GM18505 (cell line): ENCODE data around the gene FMN2.

ENCODE experiments used
- ATAC-seq: cut with Tn5 transposase; IDR thresholded peaks from one replicate; pipeline ENCODE4 v1.9.1; 2021; ENCODE audit not compliant: unreplicated experiment
- POLR2A ChIP-seq: IDR thresholded peaks from 4 replicates; pipeline ENCODE4 v1.6.1; 2011; ENCODE audit warnings: borderline replicate concordance; ENCODE audit not compliant: insufficient read depth, insufficient read length; ENCODE audit errors: extremely low read depth

The FMN2 gene

DNA sequence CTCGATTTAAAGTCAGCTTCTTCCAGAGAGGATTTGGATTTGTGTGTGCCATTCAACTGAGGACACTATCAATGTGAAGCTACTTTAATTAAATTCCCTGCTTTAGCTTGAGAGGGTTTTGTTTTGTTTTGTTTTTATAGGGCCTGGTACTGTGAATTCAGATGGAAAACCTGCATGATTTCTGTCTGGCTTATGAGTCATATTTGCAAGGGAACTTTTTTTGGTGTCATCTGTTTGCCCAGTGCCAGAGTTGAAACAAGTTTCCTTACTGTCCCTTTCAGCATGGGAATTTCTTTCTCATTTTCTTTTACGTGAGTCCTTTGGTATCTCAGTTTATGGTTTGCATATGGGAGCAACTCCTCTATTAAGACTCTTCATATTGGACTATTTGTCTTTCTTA lies 325.6 kb downstream of the FMN2 start:
- ATAC-seq, result no peak
- TF ChIP-seq POLR2A, result no peak

DNA sequence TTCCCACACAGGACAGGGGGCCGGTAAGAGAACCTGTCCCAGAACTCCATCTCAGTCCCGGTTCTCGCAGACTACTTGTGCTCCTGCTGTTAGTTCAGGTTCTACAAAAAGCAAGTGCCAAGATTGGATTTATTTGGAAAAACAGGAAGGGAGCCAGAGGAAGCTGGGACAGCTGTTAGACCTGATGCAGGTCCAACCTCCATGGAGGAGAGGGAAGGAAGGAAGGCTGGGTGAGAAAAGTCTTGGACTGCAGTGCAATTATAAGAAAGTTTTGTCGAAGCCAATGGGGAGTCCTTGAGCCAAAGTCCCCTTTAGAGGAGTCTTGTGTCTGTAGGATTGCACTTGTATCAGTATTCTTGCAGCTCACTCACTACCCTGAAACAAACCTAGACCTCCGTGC lies 329.1 kb downstream of the FMN2 start:
- no peak for TF ChIP-seq POLR2A
- ATAC-seq, result no peak

DNA sequence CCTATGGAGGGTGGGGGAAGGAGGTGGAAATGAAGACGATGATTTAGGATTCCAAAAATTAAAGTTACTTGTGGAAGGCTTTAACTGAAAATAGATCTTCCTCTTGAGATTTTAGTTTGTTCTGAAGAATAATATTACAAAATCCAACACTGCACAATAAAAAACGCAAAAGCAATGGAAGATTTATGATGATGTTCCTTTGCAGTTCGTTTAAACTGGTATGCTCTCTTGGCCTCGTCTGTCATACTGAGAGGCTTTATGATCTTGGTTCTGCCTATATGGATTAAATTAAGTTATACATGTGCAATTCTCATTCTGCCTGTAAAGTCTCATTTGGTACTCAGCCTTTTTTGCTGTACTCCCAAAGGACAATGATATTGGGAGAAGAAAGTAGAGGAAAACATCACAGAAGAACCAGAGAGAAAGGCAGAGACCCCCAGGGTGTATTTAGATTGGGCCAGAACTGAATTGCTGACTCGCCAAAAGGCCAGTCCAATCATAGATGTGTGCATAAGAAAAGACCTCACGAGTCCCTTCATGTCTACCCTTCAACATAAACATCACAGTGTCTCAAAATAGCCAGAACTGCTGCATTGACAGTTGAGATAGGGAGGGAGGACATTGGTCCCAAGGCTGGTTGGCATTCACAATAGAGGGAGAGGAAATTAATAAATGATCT lies 331.7 kb downstream of the FMN2 start:
- no peak for TF ChIP-seq POLR2A
- ATAC-seq, result no peak

DNA sequence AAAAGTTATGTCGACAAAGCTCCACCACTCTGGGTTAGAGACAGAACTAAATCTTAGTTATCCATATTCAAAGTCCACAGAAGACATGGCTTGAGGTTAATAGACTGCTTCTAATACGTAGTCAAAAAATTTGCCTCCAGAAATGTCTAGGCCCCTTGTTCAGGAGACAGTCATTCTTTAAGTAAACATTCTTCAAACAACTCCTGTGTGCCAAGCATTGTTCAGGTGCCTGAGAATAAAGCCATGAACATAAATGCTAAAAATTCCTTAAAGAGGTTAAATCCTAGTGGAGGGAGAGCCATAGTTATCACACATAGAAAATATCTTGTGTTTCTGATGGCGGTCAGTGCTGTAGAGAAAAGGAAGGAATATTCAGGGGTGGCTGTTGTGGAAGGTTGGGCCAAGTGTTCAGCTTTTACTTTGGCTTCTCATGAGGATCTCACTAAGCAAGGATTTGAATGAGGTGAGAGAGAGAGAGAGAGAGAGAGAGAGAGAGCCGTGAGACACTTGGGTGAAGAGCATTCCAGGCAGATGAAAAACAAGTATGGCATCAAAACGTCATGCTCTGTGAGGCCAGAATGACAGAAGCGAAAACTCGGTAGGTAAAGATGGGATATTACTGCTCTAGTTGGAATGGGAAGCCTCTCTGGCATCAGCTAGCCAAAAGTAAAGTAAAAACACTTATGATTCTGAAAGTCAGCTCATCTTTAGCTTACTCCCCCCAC lies 333.2 kb downstream of the FMN2 start:
- ATAC-seq, result no peak
- no peak for TF ChIP-seq POLR2A

DNA sequence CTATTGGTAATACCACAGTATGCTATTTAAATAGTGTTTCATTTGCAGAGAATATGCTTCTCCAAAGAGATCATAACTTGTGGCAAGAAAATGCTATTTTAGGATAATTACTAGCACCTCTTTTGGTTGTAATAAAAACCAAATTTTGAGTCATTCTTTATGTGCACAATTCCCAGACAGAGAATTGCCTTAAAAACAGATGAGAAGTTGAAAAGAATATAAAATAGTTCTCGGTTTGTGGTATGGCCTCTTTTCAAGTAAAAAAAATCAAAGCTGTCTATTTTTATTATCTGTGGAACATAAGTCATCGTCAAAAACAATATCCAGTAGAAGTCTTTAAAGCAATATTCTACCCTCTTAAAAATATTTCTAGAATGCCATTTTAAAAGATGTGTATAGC lies 334.4 kb downstream of the FMN2 start:
- no peak for ATAC-seq
- TF ChIP-seq POLR2A, result no peak

DNA sequence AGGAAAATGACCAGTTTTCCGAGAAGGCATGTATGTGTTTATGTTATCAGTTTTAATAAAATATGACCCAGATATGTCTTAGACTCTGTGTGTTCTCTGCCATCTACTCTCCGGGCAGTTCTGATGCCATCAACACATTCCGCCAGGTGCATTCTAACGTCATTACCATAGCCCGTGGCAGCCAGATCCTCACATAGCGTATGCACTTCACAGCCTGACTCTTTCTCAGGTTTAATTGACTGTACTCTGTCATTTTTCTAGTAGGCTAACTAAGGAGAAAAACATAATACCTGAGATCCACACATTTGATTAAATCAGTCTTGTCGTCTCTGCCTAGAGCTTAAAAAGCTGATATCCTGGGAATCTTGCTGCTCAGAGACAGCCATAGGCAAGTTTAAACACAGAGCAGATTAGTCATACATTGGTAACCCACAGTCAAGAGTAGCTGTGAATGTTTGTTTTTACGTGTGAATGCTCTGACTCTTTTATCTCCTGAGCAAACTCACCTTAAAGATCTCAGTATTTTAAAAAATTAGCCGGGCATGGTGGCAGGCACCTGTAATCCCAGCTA lies 344.4 kb downstream of the FMN2 start:
- TF ChIP-seq POLR2A, result no peak
- no peak for ATAC-seq

DNA sequence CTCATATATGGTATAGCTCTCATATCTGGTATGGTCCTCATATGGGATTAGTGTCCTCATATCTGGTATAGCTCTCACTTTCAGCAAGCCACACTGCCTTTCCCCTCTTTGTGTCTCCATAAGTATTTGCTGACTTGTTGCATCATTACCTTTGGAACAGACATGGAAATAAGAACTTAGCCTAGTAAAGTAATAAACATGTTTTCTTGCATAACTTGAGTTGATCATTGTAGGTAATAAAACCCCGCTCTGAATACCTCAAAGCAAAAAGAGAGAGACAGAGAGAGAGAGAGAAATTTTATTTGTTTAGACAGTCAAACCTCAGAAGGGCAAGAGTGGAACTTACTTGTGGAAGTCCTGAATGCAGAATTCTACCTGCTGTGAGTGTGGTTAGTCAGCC lies 350.0 kb downstream of the FMN2 start:
- TF ChIP-seq POLR2A, result no peak
- no peak for ATAC-seq

DNA sequence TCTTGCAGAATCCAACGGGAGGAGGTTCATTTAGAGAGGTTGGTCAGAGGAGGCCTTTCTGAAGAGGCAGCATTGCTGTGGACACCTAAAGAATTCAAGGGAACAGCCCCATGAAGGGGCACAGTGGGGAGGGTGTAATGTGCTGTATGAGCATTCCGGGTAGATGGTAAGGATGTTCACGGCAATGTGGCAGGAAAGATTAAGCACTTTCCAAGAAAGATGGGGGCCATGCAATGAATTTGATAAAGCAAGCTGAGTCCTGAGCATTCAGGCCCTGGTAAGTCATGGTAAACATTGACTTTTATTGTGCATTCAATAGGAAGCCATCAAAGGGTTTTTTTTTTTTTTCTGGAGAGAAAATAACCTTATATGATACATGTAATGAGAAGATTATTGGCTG lies 353.7 kb downstream of the FMN2 start:
- ATAC-seq, result no peak

DNA sequence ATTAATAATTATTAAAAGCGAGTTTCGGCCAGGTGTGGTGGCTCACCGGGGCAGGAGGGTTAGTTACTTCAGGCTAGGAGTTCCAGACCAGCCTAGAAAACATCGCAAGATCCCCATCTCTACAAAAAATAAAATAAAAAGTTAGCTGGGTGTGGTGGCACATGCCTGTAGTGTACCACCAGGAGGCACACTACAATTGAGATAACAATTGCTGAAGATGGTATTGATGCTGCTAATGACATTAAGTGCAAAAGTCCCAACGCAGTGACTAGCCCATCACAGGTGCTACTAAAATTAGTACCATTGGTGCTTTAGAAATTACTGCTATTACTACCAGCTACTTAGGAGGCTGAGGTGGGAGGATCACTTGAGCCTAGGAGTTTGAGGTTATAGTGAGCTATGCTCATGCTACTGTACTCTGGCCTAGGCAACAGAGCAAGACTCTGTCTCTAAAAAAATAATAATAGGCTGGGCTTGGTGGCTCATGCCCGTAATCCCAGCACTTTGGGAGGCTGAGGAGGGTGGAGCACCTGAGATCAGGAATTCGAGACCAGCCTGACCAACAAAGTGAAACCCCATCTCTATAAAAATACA lies 363.6 kb downstream of the FMN2 start:
- ATAC-seq, result no peak
- no peak for TF ChIP-seq POLR2A

More for the DNA sequence above, 353.7 kb downstream of the FMN2 start:
- no peak for TF ChIP-seq POLR2A

DNA sequence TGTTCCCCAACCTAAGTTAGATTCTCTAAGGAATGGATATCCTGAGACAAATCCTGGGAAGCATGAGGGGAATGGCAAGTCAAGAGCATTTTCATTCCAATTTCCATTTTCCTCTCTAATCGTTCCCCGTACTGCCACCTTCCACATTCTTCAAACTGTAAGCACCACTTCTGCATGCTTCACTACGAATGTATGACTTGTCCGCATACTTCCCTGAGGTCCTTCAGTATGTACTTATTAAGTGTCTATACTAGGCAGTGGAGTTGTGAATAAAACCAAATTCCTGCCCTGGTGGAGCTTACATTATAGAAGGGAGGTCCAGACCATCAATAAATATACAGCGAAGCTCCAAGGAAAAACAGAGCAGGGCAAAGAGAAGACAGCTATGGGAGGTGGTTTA lies 365.5 kb downstream of the FMN2 start:
- ATAC-seq, result no peak
- TF ChIP-seq POLR2A, result no peak

DNA sequence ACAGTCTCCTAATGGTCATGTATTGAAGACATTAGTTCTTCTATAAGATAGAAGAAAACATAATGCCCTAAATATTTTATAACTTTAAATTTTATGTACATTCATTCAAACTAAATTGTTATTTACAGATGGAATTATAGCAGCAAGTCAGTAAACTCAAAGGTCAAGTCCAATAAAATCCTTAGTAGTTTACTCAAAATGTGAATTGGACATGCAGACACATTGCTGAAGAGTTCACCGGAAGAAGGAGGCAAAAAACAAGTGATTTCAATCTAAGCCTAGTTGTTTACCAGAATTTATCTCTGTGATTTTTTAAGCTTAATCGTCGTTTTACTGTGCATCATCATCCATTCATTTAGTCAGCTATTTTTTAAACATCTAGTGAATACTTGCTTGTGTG lies 370.6 kb downstream of the FMN2 start:
- TF ChIP-seq POLR2A, result no peak
- no peak for ATAC-seq

DNA sequence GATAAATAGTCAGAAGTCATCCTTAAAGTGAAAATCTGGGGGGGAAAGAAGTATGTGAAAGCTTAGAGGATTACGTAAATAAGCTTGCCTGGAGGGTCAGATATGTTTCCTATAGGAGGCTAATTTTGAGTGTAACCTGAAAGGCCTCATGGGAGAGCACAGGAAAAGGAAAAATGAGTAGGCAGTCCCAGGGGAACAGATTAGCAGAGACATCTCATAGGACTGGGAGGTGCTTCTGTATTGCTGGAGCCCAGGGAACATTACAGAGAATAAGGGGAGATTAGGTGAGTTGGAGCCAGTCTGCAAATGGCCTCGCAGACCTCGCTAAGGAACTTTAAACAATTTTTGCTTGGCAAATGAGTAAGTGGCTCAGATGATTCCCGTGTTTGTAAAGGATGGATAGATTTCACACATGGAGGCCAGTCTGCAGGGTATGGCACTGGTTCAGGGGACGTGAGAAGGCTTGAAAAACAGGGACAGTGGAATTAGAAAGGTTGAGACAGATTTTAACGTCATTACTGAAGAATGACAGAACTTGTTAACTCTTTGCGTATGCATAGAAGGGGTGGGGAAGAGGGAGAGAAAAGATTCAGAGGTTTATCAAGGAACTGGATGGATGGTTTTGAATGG lies 371.2 kb downstream of the FMN2 start:
- TF ChIP-seq POLR2A, result no peak
- ATAC-seq, result no peak

DNA sequence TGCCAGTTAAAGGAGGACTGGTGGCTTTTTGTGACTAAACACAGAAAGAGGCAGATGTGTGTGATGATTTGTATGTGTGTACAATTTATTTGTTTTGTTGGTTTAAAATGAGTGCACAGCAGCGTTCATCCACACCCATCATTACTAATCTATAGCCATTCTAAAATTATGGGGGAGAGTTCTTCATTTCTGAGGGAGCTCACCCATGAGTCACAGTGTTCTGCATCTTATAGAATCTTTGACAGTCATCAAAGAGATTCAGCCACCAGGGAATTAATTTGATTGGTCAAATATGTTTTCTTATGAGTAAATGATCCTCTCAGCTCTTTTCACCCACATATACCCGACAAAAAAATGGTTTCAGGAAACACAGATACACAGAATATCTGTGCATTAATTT lies 372.4 kb downstream of the FMN2 start:
- ATAC-seq, result no peak
- TF ChIP-seq POLR2A, result no peak
